OCI-LY7 (cell line): ENCODE measurements around the gene MARCHF5.

Experiments used
- EZH2phosphoT487 ChIP-seq: fragments of 200-600 bp; sonication (generic); IDR thresholded peaks from 2 replicates; pipeline ENCODE4 v1.6.1; 2018; ENCODE audit warnings: low read depth, borderline replicate concordance, mild to moderate bottlenecking, mixed run types, antibody characterized with exemption, low read length, moderate library complexity, mixed read lengths
- TF ChIP-seq, protein P1 (sequence below): fragments of 200-600 bp; sonication (generic); conservative IDR thresholded peaks from 2 replicates; pipeline ENCODE4 v1.5.1; 2014; ENCODE audit warnings: mild to moderate bottlenecking, antibody characterized with exemption, low read length, moderate library complexity, mixed read lengths

DNA sequence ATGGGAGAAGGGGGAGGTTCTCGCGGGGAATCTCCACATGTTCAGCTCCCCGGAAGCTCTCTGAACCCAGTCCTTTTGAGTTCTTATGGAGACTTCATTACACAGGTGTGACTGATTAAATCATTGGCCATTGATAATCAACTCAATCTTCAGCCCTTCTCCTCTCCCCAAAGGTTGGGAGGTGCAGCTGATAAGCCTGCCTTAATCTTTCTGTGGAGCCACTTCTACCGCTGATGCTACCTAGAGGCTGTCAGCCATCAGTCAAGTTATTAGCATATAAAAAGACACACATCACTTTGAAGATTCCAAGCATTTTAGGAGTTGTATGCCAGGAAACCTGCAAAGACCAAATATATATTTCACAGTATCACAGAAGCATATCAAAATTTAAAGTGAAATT is 91.7 kb downstream of the MARCHF5 start:
- TF ChIP-seq, protein P1, sequence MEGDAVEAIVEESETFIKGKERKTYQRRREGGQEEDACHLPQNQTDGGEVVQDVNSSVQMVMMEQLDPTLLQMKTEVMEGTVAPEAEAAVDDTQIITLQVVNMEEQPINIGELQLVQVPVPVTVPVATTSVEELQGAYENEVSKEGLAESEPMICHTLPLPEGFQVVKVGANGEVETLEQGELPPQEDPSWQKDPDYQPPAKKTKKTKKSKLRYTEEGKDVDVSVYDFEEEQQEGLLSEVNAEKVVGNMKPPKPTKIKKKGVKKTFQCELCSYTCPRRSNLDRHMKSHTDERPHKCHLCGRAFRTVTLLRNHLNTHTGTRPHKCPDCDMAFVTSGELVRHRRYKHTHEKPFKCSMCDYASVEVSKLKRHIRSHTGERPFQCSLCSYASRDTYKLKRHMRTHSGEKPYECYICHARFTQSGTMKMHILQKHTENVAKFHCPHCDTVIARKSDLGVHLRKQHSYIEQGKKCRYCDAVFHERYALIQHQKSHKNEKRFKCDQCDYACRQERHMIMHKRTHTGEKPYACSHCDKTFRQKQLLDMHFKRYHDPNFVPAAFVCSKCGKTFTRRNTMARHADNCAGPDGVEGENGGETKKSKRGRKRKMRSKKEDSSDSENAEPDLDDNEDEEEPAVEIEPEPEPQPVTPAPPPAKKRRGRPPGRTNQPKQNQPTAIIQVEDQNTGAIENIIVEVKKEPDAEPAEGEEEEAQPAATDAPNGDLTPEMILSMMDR, result no peak
- no peak for TF ChIP-seq EZH2phosphoT487
